Measurements from ENCODE around the gene MPRIP.

Gene MPRIP

DNA sequence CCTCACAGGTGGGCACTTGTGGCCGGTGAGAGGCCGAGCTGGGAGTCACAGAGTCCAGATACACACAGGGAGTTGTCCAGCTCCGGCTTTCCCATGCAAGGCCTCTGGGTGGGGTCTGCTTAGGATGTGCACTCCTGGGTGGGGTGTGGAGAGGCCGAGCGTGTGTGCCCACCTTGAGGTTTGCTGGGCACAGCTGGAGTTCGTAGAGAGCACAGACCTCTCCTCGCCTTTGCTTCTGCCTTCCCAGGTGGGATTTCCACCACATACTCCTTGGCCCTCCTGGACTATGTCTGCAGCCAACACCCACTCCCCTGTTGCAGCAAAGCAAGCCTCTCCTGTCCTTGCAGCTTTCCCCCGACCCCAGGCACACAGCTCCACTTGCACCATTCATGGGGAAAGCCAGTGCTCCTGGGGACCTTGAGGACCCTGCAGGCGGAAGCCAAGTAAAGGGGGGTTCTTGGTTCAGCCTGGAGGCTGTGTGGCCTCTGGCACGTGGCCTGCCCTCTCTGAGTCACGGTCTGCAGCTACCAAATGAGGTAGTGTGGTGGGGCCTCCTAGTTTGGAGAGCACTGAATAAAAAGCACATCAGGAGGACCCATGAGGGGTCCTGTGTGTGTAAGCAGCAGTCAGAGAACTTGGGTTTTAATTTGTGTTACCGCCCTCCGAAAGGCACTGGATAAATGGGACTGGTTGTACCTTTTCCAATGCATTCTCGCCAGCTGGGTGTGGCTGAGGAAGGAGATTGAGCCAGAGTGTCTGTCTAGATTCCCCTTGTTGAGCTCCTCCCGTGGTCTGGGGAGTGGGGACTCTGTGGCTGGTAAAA lies 31.5 kb downstream of the MPRIP start:
- DNase-seq (ENCODE audit: insufficient read length, low spot score), result no peak
- no peak for TF ChIP-seq POLR2A (IDR thresholded peaks at IDR 0.05; ENCODE audit: low read depth, low read length)
- no peak for FAIRE-seq

- DNase-seq (ENCODE audit: insufficient read length, low spot score), result no peak
- no peak for TF ChIP-seq POLR2A (IDR thresholded peaks at IDR 0.05; ENCODE audit: low read depth, low read length)
- no peak for FAIRE-seq
Measured at GRCh38 chr17:17075125-17075781, 33.0 kb downstream of the MPRIP start.

DNA sequence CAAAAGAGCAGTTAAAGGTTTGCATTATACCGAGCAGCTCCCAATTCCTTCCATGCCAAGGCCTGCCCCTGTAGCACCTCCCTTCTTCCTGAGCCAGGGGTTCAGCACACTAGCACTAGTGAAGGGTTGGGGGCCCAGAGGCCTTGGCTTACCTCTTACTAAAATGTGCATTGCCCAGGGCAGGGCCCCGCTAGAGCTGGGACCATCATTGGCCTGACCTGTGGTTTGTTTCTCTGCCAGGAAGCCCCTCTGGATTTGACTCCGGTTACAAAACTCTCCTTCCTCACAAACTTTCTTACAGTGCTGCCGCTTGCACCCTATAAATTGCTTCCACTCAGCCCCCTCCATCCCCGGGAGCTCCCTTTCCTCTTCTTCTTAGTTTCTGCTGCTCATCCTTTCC lies 33.8 kb downstream of the MPRIP start:
- no peak for TF ChIP-seq POLR2A (IDR thresholded peaks at IDR 0.05; ENCODE audit: low read depth, low read length)
- DNase-seq (ENCODE audit: insufficient read length, low spot score), result no peak
- FAIRE-seq, result no peak

DNA sequence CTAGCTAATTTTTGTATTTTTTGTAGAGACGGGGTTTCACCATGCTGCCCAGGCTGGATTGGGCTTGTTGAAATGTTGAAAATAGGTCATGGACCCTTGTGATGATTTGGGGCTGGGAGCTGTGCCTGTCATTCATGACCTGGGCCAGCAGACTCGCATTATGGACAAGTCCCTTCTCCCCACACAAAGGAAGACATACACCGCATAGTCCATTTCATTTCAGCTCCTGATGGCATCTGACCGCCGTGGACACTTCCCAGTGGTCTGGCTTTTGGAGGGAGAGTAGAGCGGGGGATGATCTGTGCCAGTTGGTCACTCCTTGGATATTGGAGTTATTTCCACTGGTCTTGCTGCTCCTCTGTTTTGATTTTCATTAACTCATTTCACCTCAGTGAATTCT lies 34.8 kb downstream of the MPRIP start:
- DNase-seq (ENCODE audit: insufficient read length, low spot score) (no peak), FAIRE-seq (no peak)
- no peak for TF ChIP-seq POLR2A (IDR thresholded peaks at IDR 0.05; ENCODE audit: low read depth, low read length)

- TF ChIP-seq POLR2A (IDR thresholded peaks at IDR 0.05; ENCODE audit: low read depth, low read length), result no peak
- DNase-seq (ENCODE audit: insufficient read length, low spot score) (no peak), FAIRE-seq (no peak)
Measured at GRCh38 chr17:17077861-17078732, 35.8 kb downstream of the MPRIP start.

DNA sequence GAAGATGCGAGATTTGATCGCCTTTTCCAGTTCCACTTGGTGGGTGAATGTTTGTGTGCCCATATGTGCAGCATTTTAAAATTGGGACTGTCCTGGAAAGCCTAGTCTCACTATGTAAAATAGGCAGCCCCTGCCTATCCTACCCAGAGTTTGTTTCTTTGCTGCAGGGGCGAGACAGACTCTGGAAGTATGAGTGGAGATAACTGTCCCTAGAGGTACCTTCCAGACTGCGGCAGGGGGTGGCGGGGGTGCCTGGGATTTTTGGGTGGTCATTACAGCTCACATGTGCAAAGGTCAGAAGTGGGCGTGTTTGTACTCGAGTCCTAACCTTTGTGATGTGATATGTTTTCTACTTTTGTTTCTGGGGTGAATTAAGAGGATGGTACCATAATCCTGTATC lies 36.6 kb downstream of the MPRIP start:
- DNase-seq (ENCODE audit: insufficient read length, low spot score), result no peak
- TF ChIP-seq POLR2A (IDR thresholded peaks at IDR 0.05; ENCODE audit: low read depth, low read length), result no peak
- no peak for FAIRE-seq

DNA sequence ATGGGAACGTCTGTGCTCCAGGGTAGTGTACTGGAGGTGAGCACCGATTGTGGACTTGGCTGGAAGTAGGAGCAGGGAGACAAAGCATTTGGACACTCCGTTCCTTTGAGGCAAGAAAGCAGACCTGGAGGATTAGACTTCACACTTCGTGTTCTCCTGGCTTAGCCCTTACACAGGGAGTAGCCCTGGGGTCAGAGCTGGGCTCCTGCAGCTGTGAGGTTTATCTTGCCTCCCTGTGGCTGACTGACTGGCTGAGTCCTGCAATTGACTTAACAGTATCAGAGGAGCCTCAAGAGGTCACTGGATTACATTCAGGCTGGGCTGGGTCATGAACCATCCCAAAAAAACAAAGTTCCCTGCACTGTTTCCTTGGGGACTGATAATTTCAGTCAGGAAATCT lies 37.1 kb downstream of the MPRIP start:
- FAIRE-seq (no peak), DNase-seq (ENCODE audit: insufficient read length, low spot score) (no peak)
- no peak for TF ChIP-seq POLR2A (IDR thresholded peaks at IDR 0.05; ENCODE audit: low read depth, low read length)

GRCh38 chr17:17079761-17080160 lies 37.5 kb downstream of the MPRIP start:
- no peak for TF ChIP-seq POLR2A (IDR thresholded peaks at IDR 0.05; ENCODE audit: low read depth, low read length)
- FAIRE-seq (no peak), DNase-seq (ENCODE audit: insufficient read length, low spot score) (no peak)

GRCh38 chr17:17080181-17080631 lies 37.9 kb downstream of the MPRIP start:
- no peak for FAIRE-seq
- no peak for TF ChIP-seq POLR2A (IDR thresholded peaks at IDR 0.05; ENCODE audit: low read depth, low read length)
- DNase-seq (ENCODE audit: insufficient read length, low spot score), result no peak

DNA sequence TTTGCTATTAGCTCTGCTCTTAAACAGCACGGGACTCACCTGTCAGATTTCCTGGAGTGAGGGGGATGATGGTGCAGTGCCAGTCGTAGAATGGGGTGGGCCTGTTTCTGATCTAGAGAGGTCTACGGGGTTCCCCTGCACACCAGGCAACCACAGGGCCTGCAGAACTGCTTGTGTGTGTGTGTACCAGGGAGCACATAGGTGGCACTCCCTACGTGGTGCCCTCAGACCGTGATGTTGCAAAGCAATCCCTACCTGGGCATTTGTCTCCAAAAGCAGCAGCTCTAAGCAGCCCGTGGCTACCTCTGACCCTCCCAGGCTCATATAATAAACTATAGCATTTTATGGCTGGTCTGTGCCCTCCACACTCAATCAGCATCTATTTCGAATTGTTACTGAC lies 38.5 kb downstream of the MPRIP start:
- DNase-seq (ENCODE audit: insufficient read length, low spot score) (no peak), FAIRE-seq (no peak)
- no peak for TF ChIP-seq POLR2A (IDR thresholded peaks at IDR 0.05; ENCODE audit: low read depth, low read length)

DNA sequence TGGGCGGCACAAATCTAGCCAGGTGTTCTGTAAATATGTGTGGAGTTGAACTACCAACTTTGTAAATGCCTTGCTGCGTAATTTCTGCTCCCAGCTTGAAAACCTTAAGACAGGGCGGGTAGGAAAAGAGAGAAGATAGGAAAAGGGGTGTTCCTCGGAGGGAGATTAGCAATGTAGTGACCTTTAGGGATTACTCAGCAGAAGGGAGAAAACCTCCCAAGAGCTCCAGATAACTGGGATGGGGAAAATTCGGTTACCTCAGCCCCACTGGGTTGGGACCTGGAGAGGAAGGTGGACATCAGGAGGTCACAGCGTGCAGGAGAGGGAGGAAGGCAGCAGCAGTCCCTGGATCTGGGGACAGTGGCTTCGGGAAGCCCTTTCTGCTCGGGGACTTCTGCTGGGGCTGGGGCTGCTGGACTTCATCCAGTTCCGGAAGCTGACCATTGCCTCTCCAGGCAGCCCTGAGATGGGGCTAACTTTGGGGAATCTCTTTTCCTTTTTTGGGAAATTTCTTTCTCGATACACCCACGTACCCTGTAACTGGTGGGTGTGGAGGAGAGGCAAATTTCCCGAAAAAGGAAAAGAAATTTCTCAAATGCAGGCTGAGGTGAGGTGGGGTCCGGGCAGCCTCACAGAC lies 39.2 kb downstream of the MPRIP start:
- FAIRE-seq, result no peak
- TF ChIP-seq POLR2A (IDR thresholded peaks at IDR 0.05; ENCODE audit: low read depth, low read length), result no peak
- no peak for DNase-seq (ENCODE audit: insufficient read length, low spot score)

DNA sequence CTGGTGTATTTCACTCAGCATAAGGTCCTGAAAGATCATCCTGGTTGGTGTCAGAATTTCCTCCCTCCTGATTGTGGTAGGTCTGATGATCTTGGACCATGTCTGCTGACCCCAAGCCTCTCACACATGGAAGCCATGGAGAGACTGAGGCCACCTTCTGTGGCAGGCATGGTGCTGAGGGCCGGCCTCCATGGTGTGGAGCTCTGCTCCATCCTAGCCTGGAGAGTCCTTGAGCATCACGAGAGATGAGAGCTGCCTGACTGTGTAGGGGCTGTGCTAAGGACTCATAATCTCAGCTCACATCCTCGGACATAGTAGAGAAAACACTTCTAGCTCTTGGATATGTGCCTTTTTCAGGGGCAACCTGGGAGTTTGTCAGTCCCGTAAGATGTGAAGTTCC lies 40.6 kb downstream of the MPRIP start:
- no peak for DNase-seq (ENCODE audit: insufficient read length, low spot score)
- FAIRE-seq, result no peak
- TF ChIP-seq POLR2A (IDR thresholded peaks at IDR 0.05; ENCODE audit: low read depth, low read length), result no peak

GRCh38 chr17:17084317-17084835 lies 42.1 kb downstream of the MPRIP start:
- no peak for TF ChIP-seq POLR2A (IDR thresholded peaks at IDR 0.05; ENCODE audit: low read depth, low read length)
- DNase-seq (ENCODE audit: insufficient read length, low spot score), result no peak
- no peak for FAIRE-seq

All from H54 (cell line).